ENCODE results near the gene GAMT. TPM values are rescaled to one million over a fixed set of nuclear protein-coding genes. Genes with fewer than 3 reads are reported as not detected.
A peak's percentile ranks its signal among the peaks of the same experiment; 100 is the strongest.

The GAMT gene
- total and polyA plus RNA-seq, 2 donors (not counting 1 experiment from before 2014, with no cell fraction given) = 20.0 to 44.1 TPM

GRCh38 chr19:1374250-1374577 lies 27.1 kb downstream of the GAMT start:
- Histone ChIP-seq H3K9me3 (ENCODE audit: control insufficient read depth, insufficient read depth, low read depth, low read length) (no peaks in the 10 kb centered on the region), H4K20me1 (ENCODE audit: control insufficient read depth, extremely low read depth, insufficient read depth, low read length) (no peaks in the 10 kb centered on the region), H3K4me1 (ENCODE audit: control insufficient read depth, extremely low read depth, insufficient read depth, low read length) (peaks cover 8% of the 10 kb centered on the region), H3K27me3 (ENCODE audit: control insufficient read depth, insufficient read depth, low read length) (no peaks in the 10 kb centered on the region), H3K4me2 (ENCODE audit: extremely low read depth, insufficient read depth, low read length) (no peak overlapping the region), H3K36me3 (ENCODE audit: control insufficient read depth, insufficient read depth, low read length) (peaks cover 28% of the 10 kb centered on the region), H2AFZ (ENCODE audit: low read length) (no peak overlapping the region), H3K27ac (ENCODE audit: insufficient read depth, low read length) (no peak overlapping the region), H3K79me2 (ENCODE audit: control insufficient read depth, insufficient read depth, low read length) (no peaks in the 10 kb centered on the region), H3K9ac (ENCODE audit: insufficient read depth, low read length) (no peak overlapping the region), H3K4me3 (replicated peaks in 1 of 4; ENCODE audit: control extremely low read depth in 1 of 4, insufficient read depth in 1 of 4, low read depth in 3 of 4, low read length in 4 of 4) (no peak overlapping the region)
- no peak for DNase-seq (ENCODE audit: low read depth in 2 of 2)
- TF ChIP-seq EZH2 (IDR thresholded peaks at IDR 0.05; ENCODE audit: low read length, missing control alignments) (no peak), CTCF (conservative IDR thresholded peaks at IDR 0.05 in 1 of 2, IDR thresholded peaks at IDR 0.05 in 1 of 2; ENCODE audit: low read depth in 1 of 2, low read length in 2 of 2) (no peak)

- peak; percentile 25 to 28 for DNase-seq (ENCODE audit: low read depth in 2 of 2)
- Histone ChIP-seq H3K36me3 (ENCODE audit: control insufficient read depth, insufficient read depth, low read length) (peaks cover 31% of the 10 kb centered on the region), H3K27ac (ENCODE audit: insufficient read depth, low read length) (peak overlapping the region; percentile 19)
These were observed 27.6 kb downstream of the GAMT start for GRCh38 chr19:1373534-1374249.

GRCh38 chr19:1373042-1373533 lies 28.3 kb downstream of the GAMT start:
- no peaks in the 10 kb centered on the region for H3K79me2 ChIP-seq (ENCODE audit: control insufficient read depth, insufficient read depth, low read length)
- H2AFZ ChIP-seq (ENCODE audit: low read length) = no peak overlapping the region
- no peak overlapping the region for H3K4me2 ChIP-seq (ENCODE audit: extremely low read depth, insufficient read depth, low read length)
- DNase-seq (ENCODE audit: low read depth in 2 of 2) = no peak
- H3K27ac ChIP-seq (ENCODE audit: insufficient read depth, low read length) = no peak overlapping the region
- H3K36me3 ChIP-seq (ENCODE audit: control insufficient read depth, insufficient read depth, low read length) = peaks cover 33% of the 10 kb centered on the region
- no peak overlapping the region for H3K9ac ChIP-seq (ENCODE audit: insufficient read depth, low read length)
- H3K4me3 ChIP-seq (replicated peaks in 1 of 4; ENCODE audit: control extremely low read depth in 1 of 4, insufficient read depth in 1 of 4, low read depth in 3 of 4, low read length in 4 of 4) = no peak overlapping the region
- H3K4me1 ChIP-seq (ENCODE audit: control insufficient read depth, extremely low read depth, insufficient read depth, low read length) = peaks cover 8% of the 10 kb centered on the region
- H3K27me3 ChIP-seq (ENCODE audit: control insufficient read depth, insufficient read depth, low read length) = no peaks in the 10 kb centered on the region
- H4K20me1 ChIP-seq (ENCODE audit: control insufficient read depth, extremely low read depth, insufficient read depth, low read length) = no peaks in the 10 kb centered on the region
- no peak for TF ChIP-seq CTCF (conservative IDR thresholded peaks at IDR 0.05 in 1 of 2, IDR thresholded peaks at IDR 0.05 in 1 of 2; ENCODE audit: low read depth in 1 of 2, low read length in 2 of 2)
- no peak for TF ChIP-seq EZH2 (IDR thresholded peaks at IDR 0.05; ENCODE audit: low read length, missing control alignments)
- H3K9me3 ChIP-seq (ENCODE audit: control insufficient read depth, insufficient read depth, low read depth, low read length) = no peaks in the 10 kb centered on the region

More at GRCh38 chr19:1373534-1374249, 27.6 kb downstream of the GAMT start:
- Histone ChIP-seq H3K9me3 (ENCODE audit: control insufficient read depth, insufficient read depth, low read depth, low read length) (no peaks in the 10 kb centered on the region), H4K20me1 (ENCODE audit: control insufficient read depth, extremely low read depth, insufficient read depth, low read length) (no peaks in the 10 kb centered on the region), H3K79me2 (ENCODE audit: control insufficient read depth, insufficient read depth, low read length) (no peaks in the 10 kb centered on the region), H3K4me2 (ENCODE audit: extremely low read depth, insufficient read depth, low read length) (no peak overlapping the region), H3K9ac (ENCODE audit: insufficient read depth, low read length) (no peak overlapping the region), H3K4me1 (ENCODE audit: control insufficient read depth, extremely low read depth, insufficient read depth, low read length) (peaks cover 8% of the 10 kb centered on the region), H2AFZ (ENCODE audit: low read length) (no peak overlapping the region), H3K27me3 (ENCODE audit: control insufficient read depth, insufficient read depth, low read length) (no peaks in the 10 kb centered on the region), H3K4me3 (replicated peaks in 1 of 4; ENCODE audit: control extremely low read depth in 1 of 4, insufficient read depth in 1 of 4, low read depth in 3 of 4, low read length in 4 of 4) (no peak overlapping the region)
- TF ChIP-seq CTCF (conservative IDR thresholded peaks at IDR 0.05 in 1 of 2, IDR thresholded peaks at IDR 0.05 in 1 of 2; ENCODE audit: low read depth in 1 of 2, low read length in 2 of 2) = no peak
- no peak for TF ChIP-seq EZH2 (IDR thresholded peaks at IDR 0.05; ENCODE audit: low read length, missing control alignments)
